ENCODE measurements around the gene FPGT. TPM values are rescaled to one million over a fixed set of nuclear protein-coding genes. Genes with fewer than 3 reads are reported as not detected.
"Not testable (repeated sequence)": the region's sequence is repeated elsewhere in the genome, so short reads cannot be mapped to it uniquely, and the experiment has no call there.

The FPGT gene
- 7.7 and 32.1 TPM in 2 replicates for total RNA-seq (ENCODE audit: low replicate concordance)

DNA sequence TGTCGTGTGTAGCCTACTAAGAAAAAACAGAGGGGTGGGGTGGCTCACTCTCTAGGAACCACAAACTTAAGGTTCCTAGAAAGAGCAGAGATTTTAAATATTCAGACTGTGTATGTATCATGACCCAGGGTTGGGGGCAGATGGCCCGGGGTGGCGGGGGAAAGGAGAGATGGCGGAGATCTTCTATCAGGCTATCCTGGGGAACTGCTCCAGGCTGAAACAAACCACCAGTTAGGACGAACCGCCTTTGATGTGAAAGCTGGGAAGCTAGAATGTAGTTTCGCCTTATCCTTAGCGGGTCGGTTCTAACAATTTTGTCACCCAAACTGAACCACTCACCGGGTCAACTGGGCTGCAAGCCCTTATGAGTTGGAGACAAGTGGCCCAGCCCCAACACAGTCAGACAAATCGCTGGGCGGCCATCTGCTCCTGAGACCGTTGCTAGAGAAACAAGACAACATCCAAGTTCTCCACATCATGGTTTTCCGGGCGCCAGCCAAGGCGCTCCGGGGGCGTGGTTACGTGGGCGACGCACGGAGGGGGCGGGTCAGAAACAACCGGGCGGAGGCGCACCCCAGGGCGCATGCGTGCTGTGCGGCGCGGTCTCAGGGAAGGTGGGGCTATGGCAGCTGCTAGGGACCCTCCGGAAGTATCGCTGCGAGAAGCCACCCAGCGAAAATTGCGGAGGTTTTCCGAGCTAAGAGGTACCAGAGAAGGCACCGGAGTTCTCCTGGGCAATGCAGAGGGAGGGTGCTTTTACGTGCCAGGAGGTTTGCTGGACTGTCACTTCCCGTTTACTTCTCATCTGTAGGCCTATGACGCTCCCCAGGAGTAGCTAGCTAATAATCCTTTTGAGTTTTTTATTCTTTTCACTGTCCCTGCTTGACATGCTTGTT, at the start of gene FPGT, which contains the start of gene LRRIQ3:
TSS of gene FPGT (plus strand) at position 586 of the 896 bp plus-strand sequence. CDS start at position 623, 37 bp downstream.
TSS of gene LRRIQ3 (minus strand) at position 520 of the 896 bp plus-strand sequence. CDS start 14,492 bp downstream, outside the sequence.
- TF ChIP-seq, protein P1, sequence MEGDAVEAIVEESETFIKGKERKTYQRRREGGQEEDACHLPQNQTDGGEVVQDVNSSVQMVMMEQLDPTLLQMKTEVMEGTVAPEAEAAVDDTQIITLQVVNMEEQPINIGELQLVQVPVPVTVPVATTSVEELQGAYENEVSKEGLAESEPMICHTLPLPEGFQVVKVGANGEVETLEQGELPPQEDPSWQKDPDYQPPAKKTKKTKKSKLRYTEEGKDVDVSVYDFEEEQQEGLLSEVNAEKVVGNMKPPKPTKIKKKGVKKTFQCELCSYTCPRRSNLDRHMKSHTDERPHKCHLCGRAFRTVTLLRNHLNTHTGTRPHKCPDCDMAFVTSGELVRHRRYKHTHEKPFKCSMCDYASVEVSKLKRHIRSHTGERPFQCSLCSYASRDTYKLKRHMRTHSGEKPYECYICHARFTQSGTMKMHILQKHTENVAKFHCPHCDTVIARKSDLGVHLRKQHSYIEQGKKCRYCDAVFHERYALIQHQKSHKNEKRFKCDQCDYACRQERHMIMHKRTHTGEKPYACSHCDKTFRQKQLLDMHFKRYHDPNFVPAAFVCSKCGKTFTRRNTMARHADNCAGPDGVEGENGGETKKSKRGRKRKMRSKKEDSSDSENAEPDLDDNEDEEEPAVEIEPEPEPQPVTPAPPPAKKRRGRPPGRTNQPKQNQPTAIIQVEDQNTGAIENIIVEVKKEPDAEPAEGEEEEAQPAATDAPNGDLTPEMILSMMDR (IDR thresholded peaks at IDR 0.05; ENCODE audit: insufficient read depth, low read length), result no peak
- peak; percentile 94 for DNase-seq (ENCODE audit: low read depth)
- peak within 1 kb of the TSS; percentile 89 for H3K4me3 ChIP-seq (ENCODE audit: low read depth, low read length)

DNA sequence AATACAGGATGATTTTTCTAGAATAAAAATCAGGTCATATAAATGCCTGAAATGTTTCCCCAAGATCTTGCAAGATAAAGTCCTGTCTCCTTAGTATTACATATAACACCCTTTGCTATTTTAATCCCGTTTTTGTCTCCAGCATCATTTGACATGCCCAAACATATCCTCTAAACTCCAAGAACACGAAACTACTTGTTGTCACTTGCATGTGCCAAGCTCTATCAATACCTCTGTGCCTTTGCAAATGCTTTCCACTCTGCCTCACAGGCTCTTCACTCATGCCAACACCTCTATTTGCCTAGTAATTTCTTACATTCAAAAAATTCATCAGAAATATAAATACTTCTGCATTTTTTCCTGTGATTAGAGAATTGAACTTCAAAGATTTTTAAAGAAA, 38.0 kb upstream of the FPGT start:
- DNase-seq (ENCODE audit: low read depth), result no peak
- H3K4me3 ChIP-seq (ENCODE audit: low read depth, low read length), result no peak overlapping the region
- TF ChIP-seq, protein P1 (IDR thresholded peaks at IDR 0.05; ENCODE audit: insufficient read depth, low read length), result no peak

DNA sequence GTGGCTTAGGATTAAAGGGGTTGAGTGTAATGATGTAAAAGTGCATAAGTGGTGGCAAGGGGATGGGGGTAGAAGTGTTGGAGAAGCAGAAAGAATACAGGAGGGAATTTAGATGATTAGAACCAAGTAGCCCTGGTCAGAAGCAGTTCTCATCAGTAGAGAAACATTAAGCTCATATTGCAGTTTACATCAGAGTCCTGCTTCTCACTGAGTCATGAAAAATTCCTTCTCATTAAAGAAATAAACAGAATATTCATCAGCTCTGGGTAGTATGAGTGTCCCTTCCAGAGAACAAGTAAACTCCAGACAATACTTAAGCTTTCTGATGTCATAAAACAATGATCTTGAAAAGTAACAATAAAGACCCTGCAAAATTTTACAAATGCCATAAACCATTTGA, 36.5 kb upstream of the FPGT start:
- TF ChIP-seq, protein P1 (IDR thresholded peaks at IDR 0.05; ENCODE audit: insufficient read depth, low read length), result no peak
- DNase-seq (ENCODE audit: low read depth), result no peak
- H3K4me3 ChIP-seq (ENCODE audit: low read depth, low read length), result no peak overlapping the region

DNA sequence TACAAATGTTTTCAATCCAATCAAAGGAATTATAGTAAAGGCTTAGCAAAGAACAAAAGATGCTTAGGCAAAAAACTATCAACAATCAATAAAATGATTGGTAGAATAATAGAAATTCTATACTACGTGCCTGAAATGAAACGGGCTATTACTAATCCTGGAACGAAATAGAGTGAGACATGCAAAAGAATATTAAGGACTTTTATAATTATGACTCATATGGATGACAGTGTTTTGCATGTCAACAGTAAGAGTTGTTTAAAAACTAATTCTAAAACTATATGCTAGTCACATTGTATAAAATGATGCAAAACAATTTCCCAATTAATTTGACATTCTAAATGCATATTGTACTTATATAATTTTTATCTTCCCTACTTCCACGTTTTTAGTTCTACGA, 35.7 kb upstream of the FPGT start:
- TF ChIP-seq, protein P1 (IDR thresholded peaks at IDR 0.05; ENCODE audit: insufficient read depth, low read length), result no peak
- H3K4me3 ChIP-seq (ENCODE audit: low read depth, low read length), result no peak overlapping the region
- DNase-seq (ENCODE audit: low read depth), result no peak

DNA sequence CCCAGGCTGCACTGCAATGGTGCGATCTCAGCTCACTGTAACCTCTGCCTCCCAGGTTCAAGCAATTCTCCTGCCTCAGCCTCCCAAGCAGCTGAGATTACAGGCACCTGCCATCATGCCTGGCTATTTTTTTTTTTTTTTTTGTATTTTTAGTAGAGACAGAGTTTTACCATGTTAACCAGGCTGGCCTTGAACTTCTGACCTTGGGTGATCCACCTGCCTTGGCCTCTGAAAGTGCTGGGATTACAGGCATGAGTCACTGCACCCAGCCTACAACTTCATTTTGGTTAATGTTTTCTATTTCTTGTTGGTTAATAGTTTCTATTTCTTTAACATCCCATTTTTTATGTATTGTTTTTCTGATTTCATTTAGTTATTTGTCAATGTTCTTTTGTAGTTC, 23.6 kb upstream of the FPGT start:
- DNase-seq (ENCODE audit: low read depth); H3K4me3 ChIP-seq (ENCODE audit: low read depth, low read length): not testable (repeated sequence)

DNA sequence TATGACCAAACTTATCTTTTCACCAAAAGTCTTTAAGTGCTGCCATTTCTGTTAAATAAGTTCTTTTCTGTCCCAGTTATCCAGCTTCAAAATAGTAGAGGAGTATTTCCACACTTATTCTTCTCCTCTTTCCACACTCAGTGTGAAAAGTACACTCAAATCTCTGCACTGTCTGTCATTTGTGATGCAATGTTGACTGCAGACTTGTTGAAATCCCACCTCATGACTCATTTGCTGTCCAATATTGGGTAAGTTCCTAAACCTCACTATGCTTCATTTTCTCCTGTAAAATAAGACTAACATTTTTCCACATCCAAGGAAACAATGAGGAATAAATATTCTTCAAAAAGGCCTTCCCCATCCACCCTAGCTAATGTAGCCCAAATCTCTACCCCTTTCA, 17.6 kb upstream of the FPGT start:
- TF ChIP-seq, protein P1 (IDR thresholded peaks at IDR 0.05; ENCODE audit: insufficient read depth, low read length), result no peak
- DNase-seq (ENCODE audit: low read depth), result peak; percentile 29
- no peak overlapping the region for H3K4me3 ChIP-seq (ENCODE audit: low read depth, low read length)

DNA sequence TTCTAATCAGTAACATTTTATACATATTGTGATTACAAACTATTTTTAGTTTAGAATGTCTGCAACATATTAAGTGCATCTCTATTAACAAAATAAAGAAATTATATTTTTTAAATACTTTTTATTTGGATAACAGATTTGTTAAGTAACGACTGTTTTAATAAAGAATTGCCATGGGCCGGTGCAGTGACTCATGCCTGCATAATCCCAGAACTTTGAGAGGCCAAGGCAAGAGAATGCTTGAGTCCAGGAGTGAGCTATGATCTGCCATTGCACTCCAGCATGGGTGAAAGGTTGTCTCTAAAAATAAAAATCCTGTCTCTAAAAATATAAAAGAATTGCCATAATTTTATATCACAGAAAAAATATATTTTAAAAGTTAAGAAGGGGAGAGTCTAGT, 4.1 kb upstream of the FPGT start:
- TF ChIP-seq, protein P1 (IDR thresholded peaks at IDR 0.05; ENCODE audit: insufficient read depth, low read length), result no peak
- DNase-seq (ENCODE audit: low read depth), result peak; percentile 71
- no peak overlapping the region for H3K4me3 ChIP-seq (ENCODE audit: low read depth, low read length)
